EL (cell line): ENCODE results near the gene AMBP.

Experiments used
- DNase-seq: peaks from one replicate; pipeline ENCODE4 v3.0.0-alpha.2; 2016

The AMBP gene

GRCh38 chr9:114078021-114078780, at the start of gene AMBP:
AMBP (minus strand) TSS chr9:114078300; CDS start chr9:114078209, 91 bp downstream.
- no peak for DNase-seq

DNA sequence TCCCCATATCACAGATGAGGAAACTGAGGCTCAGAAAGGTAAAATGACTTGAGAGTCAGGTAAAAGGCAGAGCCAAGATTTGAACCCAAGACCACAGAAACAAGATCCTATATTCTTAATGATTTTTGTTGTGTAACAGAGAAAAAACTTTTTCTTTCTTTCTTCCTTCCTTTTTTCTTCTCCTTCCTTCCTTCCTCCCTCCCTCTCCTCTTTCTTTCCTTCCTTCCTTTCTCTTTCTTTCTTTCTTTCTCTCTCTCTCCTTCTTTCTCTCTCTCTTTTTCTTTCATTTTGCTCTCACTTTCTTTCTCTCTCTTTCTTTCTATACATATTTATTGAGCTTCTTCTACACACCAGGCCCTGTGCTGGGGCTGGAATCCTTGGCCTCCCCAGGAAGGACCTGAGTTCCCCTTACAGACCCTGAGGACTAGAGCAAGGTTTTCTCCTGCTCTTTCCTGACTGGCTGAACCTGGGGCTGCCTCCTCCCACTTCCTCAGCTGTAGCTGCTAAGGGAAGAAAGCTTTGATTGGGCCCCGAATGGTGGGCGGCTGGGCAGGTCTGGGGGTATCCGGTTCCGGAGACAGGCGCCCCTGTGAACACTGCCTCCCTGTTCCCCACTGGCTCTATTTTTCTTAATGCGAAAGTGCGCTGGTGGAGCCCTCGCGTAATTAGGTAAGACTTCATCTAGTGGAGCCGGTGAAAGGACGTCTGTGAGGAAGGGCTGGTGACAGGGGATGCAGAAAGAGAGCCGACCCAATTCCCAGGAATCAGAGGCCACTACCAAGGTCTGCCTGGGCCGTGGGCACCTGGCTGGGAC, 48.4 kb upstream of the AMBP start:
- DNase-seq, result no peak

DNA sequence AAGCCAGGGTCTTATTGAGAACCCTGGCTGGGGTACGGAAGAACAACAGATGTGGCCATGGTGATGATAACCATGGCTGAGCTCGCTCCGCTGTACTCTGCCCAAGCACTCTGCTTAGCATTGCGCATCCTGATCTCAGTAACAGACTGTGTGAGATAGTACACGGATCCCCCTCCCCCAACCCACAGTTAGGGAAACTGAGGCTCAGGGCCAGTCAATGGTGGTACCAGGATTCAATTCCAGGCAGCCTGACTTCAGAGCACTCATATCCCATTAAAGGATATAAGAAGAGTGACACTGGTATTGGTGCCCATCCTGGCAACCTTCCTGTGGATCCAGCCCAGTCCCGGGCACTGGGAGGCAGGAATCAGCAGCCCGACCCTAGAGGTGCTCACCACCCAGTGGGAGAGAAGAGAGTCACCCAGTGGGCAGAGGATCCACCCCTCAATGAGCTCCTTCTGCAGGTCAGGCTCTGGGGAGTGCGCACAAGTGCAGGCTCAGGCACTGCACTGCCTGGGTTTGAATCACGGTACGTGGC, 47.4 kb upstream of the AMBP start:
- DNase-seq, result no peak

DNA sequence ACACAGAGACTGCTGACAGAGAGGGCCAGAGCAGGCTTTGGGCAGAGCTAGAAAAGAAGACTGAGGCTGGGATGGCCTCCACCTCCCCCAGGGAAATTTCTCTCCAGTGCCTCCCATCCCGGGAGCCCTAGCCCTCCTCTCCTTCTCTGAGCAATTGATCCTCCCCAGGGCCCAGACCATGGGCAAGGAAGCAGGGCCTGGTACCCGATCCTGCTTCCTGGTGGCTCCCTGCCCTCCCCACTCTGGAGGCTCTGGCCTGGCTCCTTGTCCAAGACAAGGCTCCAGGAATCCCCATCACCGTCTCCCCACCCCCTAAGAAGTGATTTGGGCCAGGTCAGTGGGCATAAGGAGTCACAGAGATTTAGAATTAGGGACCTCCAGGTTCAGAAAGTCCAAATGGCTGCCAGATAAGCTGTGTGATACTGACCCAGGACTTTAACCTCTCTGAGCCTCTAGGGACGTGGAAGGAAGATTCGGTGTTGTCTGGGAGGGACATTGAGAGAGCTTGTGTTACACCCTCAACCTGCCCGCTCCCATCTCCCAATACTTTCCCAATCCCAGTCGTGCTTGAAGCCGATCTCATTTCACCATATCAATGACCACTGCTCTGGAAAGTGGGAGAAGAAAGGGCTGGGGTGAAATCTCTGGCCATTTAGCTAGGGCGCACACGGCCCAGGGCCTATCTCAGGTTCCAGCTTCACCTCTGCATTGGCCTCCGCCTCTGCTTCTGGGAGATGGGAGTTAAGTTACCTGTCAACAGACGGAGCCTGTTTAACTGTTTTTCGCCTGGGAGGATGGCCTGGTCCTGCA, 46.8 kb upstream of the AMBP start:
- DNase-seq, result no peak

DNA sequence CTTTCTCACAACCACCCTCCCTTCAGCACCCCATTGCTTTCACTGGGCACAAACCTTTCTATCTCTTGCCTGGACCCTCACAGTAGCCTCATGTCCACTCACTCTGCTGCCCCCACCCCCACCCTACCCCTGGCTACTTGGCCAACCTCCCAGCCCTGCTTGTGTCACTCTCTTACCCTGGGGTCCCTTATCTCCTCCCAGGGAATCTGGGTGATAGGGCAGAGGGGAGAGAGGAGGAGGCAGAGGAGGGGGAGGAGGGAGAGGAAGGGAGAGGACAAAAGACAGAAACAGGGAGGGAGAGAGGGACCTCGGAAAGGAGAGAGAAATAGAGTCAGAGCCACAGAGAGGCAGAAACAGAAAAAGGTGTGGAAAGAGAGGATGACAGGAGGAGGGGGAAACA, 46.0 kb upstream of the AMBP start:
- no peak for DNase-seq

GRCh38 chr9:114123031-114123977, 45.2 kb upstream of the AMBP start:
- no peak for DNase-seq

DNA sequence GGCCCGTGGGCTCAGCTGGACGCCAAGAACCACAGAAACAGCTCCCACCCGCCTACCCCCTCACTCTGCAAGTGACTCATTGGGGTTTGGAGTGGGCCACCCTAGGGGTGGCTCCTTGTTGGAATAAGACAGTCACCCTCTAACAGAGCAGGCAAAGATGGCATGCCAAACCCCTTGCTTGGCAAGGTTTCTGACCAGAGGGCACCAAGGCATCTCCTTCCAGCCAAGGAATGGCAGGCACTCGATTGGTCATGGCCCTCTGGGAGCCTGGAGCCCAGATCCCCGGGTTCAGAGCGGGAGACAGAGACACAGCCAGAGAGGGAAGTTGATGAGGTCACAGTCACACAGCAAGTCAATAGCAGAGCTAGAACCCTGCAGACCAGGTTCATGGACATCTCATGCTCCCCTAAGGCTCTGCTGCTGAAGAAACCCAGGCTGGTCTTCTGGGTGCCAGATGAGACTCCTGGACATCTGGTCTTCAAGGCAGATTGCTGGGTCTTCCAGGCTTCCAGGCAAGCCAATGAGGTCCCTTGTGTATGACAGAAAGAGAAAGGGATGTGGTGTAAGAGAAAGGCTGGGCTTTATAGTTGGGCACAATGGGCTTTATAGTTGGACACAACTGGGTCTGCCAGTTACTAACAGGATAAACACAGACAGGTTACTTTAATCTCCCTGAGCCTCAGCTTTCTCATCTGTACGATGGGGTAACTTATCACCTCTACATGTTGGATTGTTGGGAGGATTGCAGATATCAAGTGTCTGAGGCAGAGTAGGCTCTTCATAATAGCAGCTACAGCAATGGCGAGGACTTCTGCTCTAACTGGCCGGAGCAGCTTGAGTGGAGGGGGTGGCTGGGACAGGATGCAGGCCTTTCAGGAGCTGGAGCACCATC, 44.3 kb upstream of the AMBP start:
- DNase-seq, result no peak

GRCh38 chr9:114121227-114122135, 43.4 kb upstream of the AMBP start:
- no peak for DNase-seq

- DNase-seq, result no peak
These were observed 42.3 kb upstream of the AMBP start for GRCh38 chr9:114120192-114121014.

DNA sequence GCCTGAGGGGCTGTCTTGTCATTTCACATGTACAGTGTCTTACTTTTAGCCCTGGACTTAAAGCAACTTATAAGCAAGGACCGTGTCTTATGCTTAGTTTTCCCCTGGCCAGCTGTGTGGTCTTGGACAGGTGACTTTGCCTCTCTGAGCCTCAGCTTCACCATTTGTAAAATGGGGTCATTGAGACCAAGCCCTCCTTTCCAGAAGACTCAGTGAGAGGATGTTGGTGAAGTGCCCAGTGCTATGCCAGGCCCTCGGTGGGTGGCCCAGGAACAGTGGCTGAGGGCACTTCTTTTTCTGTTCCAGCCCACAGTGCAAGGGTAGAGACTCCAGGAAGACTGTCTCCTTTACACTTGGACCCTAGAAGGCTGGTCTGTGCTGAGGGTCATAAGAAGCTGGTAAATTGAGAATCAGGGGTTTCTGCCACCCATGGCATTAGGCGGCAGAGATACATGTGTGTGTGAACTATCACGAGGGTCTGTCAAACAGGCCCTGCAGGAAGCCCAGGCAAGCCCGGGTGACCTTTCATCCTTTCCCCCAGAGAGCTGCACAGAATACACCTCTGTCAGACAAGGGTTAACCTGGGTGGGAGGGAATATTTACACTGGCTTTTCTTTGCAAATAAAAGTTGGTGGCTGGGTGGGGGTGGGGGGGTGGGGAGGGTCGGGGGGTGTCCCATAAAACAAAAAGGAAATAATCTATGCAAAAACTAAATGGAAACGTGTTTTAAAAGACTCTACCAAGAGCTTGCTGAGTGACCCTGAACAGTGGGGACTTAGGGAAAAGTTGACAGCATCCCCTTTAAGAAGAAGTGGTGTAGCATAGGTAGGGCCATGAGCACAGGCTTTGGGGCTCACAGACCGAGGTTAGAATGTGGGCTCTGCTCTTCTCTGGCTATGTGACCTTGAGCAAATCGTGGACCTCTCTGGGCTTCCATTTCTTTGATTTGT, 41.4 kb upstream of the AMBP start:
- DNase-seq, result no peak

DNA sequence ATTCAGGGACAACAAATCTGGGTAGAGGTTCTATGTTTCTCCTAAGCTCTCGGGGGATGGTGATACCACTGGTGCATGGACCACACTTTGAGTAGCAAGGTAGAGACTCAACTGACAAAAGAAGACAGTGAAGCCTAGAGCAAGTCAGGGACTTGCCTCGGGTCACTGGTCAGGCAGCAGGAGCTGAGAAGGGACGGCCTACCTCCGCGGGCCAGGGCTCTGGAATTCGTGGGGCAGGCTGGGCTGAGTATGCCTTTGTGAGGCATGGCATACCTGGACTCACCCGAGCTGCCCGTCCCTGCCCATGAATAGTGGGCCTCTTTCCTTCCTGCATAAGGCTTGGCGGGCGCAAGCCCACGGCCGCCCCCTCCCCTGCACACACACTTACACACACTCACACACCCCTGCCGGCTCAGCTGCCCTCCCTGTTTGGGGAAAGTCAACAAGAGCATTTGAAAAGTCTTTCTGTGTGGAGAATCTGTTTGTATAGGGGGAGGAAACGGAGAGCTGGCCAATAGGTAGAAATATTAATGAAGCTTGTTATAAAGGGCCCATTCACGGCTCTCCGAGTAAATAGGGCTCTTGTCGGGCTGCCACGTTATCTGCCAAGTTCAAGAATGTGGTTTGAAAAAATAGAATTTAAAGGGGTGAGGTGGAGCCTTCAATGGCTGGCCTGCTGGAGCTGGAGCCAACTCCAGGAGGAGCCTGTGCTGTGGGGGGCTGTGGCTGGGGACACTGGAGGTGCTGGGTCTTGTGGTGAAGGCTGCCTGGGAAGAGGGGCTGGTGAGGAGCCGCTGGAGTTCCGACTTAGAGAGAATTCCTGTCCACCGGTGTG, 40.1 kb upstream of the AMBP start:
- DNase-seq, result no peak

- no peak for DNase-seq
These were observed 39.5 kb upstream of the AMBP start for GRCh38 chr9:114117614-114117995.

- no peak for DNase-seq
These were observed 38.1 kb upstream of the AMBP start for GRCh38 chr9:114116126-114116747.

- no peak for DNase-seq
These were observed 37.6 kb upstream of the AMBP start for GRCh38 chr9:114115654-114116125.

DNA sequence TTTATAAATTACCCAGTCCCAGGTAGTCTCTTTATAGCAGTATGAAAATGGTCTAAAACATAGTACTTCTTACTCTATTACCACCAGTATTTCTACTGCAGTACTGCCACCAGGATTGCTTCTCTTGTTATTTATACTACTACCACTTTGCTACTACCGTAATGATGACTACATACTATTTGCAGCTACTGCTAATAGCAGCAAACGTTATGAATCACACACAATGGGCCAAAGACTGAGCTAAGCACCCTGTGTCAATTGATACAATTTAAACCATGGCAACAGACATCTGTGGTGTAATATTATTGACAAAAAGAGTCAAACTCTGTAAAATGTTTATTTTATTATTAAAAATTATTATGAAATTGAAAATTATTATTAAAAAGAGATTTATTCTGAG, 36.3 kb upstream of the AMBP start:
- no peak for DNase-seq
